Thyroid gland (tissue), 4 donors: ENCODE measurements around the gene MYZAP.

ENCODE experiments used
- CTCF ChIP-seq, 6 experiments: fragments of 200-600 bp in 3 of 6; fragments of 450-650 bp in 3 of 6; sonication (generic) in 3 of 6; IDR thresholded peaks; one replicate each; pipeline ENCODE4 v1.5.1; 2016 to 2019; ENCODE audit warnings: antibody characterized with exemption in 6 of 6, mild to moderate bottlenecking in 2 of 6, inconsistent platforms in 1 of 6, moderate library complexity in 1 of 6
- POLR2A ChIP-seq, 2 donors: fragments of 450-650 bp; IDR thresholded peaks; one replicate each; pipeline ENCODE4 v1.6.1; 2017; ENCODE audit warnings: antibody characterized with exemption in 2 of 2, mild to moderate bottlenecking in 2 of 2, moderate library complexity in 1 of 2

GRCh38 chr15:57671636-57672035 lies 79.9 kb downstream of the MYZAP start:
- TF ChIP-seq CTCF (IDR thresholded peaks at IDR 0.05) = no peak
- TF ChIP-seq POLR2A (IDR thresholded peaks at IDR 0.05) = no peak
